ENCODE data around the gene SEPTIN1. TPM values are rescaled to one million over a fixed set of nuclear protein-coding genes. Genes with fewer than 3 reads are reported as not detected.

SEPTIN1 gene
- total and polyA plus RNA-seq, 2 of the 4 experiments (the other 2 are of a cell fraction): 0.24 TPM; not detected in 1

GRCh38 chr16:30370456-30371247 is 11.7 kb downstream of the SEPTIN1 start, which contains the start of gene TBC1D10B (continued):
- TF ChIP-seq SMC3 (IDR thresholded peaks at IDR 0.05; ENCODE audit: low read depth, low read length) (no peak), RAD21 (IDR thresholded peaks at IDR 0.05; ENCODE audit: low read length) (no peak)

- Histone ChIP-seq H3K9me1 (ENCODE audit: insufficient read depth, low read length) (peaks cover 17% of the 10 kb centered on the region), H4K91ac (ENCODE audit: insufficient read depth, low read depth, low read length) (no peak overlapping the region), H3K4me2 (ENCODE audit: low read depth, low read length) (no peak overlapping the region), H3K56ac (ENCODE audit: extremely low read depth, insufficient read depth, low read length) (no peak overlapping the region), H2BK5ac (ENCODE audit: low read depth, low read length, poor library complexity, severe bottlenecking) (peak overlapping the region; percentile 40), H3K18ac (ENCODE audit: low read depth, low read length) (no peak overlapping the region), H3K4ac (ENCODE audit: low read depth, low read length) (no peak overlapping the region), H2BK20ac (ENCODE audit: low read depth, low read length) (no peak overlapping the region), H4K20me1 (ENCODE audit: insufficient read depth, low read length) (peaks cover 40% of the 10 kb centered on the region), H2BK15ac (ENCODE audit: low read depth, low read length) (no peak overlapping the region), H4K5ac (ENCODE audit: low read depth, low read length) (no peak overlapping the region), H2AFZ (replicated peaks; ENCODE audit: low read length, poor library complexity) (peak overlapping the region; percentile 80), H4K8ac (ENCODE audit: low read depth in 2 of 2, low read length in 2 of 2) (no peak overlapping the region), H2BK120ac (ENCODE audit: low read depth, low read length) (no peak overlapping the region), H3K4me1 (ENCODE audit: control insufficient read depth, insufficient read depth, low read length) (peaks cover 3% of the 10 kb centered on the region; the same call in 1 of the 2 replicates), H2AK5ac (ENCODE audit: low read depth, low read length) (no peak overlapping the region), H3K27ac (ENCODE audit: insufficient read depth, low read length) (peak overlapping the region; percentile 82; the same call in 1 of the 2 replicates), H3K36me3 (ENCODE audit: control insufficient read depth, insufficient read depth, low read length) (peaks cover 9% of the 10 kb centered on the region; the same call in 1 of the 2 replicates), H3K23ac (ENCODE audit: low read depth, low read length) (no peak overlapping the region), H3K4me3 (ENCODE audit: insufficient read depth, low read depth, low read length) (peak overlapping the region; percentile 86), H3K79me1 (ENCODE audit: low read depth in 1 of 2, low read length in 2 of 2) (peaks cover 4 to 51% of the 10 kb centered on the region in 2 experiments; a peak in 3 of 4 replicates), H3K27me3 (ENCODE audit: control insufficient read depth, insufficient read depth, low read length) (no peaks in the 10 kb centered on the region), H3K14ac (replicated peaks; ENCODE audit: low read depth, low read length) (no peak overlapping the region), H3K9ac (ENCODE audit: low read depth, low read length) (0 out of 2 replicates have a peak overlapping the region, but pooled peaks have one; percentile 90), H3K9me3 (ENCODE audit: control insufficient read depth, insufficient read depth, low read length) (no peaks in the 10 kb centered on the region), H2AK9ac (replicated peaks; ENCODE audit: low read depth, low read length, poor library complexity) (peak overlapping the region; percentile 51)
- 1% methylated on average over 29 of the region's 76 CpGs; no CpG with 5 or more reads in 1 of the 2 experiments for WGBS, 2 experiments (ENCODE audit: extremely low coverage in 2 of 2, insufficient read length in 1 of 2)
- BruUV-seq (replicated peaks): no TSS peak
- dilution Hi-C loops (cut with HindIII; ENCODE audit: low sequenced_read_pairs, unreplicated experiment): no loop called here
- ChIA-PET CTCF (no interaction called here), POLR2A (ENCODE audit: unreplicated experiment) (no interaction called here)
- intact Hi-C loops (cut with micrococcal nuclease): loop anchor here (2.0 kb wide), 1 partner anchor 277 kb away; no protein-coding TSS in a partner anchor
- in situ Hi-C loops (cut with MboI; ENCODE audit: low sequenced_read_pairs): no loop called here
- ATAC-seq (ENCODE audit: low read depth) (peak; percentile 30), DNase-seq (no peak)
- TF ChIP-seq MAZ (IDR thresholded peaks at IDR 0.05; ENCODE audit: borderline replicate concordance, low read depth, low read length) (peak; percentile 82; the same call in 1 of the 2 replicates), CHD1 (IDR thresholded peaks at IDR 0.05; ENCODE audit: low read depth, low read length) (no peak), CTCF (conservative IDR thresholded peaks at IDR 0.05; ENCODE audit: low read depth, low read length) (peak; percentile 26; the same call in 1 of the 2 replicates)
These were observed 12.4 kb downstream of the SEPTIN1 start for GRCh38 chr16:30369938-30370455.

All from IMR-90 (cell line).